Ishikawa (cell line): ENCODE measurements around the gene RPSA.

Experiments
- CREB1 ChIP-seq: IDR thresholded peaks from 2 replicates; pipeline ENCODE4 v1.6.1; 2012; ENCODE audit warnings: low read depth
- EP300 ChIP-seq: IDR thresholded peaks from 2 replicates; pipeline ENCODE4 v1.6.1; 2012; ENCODE audit warnings: borderline replicate concordance
- FOXM1 ChIP-seq: IDR thresholded peaks from 2 replicates; pipeline ENCODE4 v1.6.1; 2012; ENCODE audit warnings: low read depth, borderline replicate concordance
- RAD21 ChIP-seq: IDR thresholded peaks from 2 replicates; pipeline ENCODE4 v1.6.1; 2012; ENCODE audit warnings: low read depth
- REST ChIP-seq: IDR thresholded peaks from 2 replicates; pipeline ENCODE4 v1.6.1; 2012; ENCODE audit warnings: low read depth, mild to moderate bottlenecking
- TAF1 ChIP-seq: IDR thresholded peaks from 2 replicates; pipeline ENCODE4 v1.6.1; 2012; ENCODE audit warnings: low read depth, mild to moderate bottlenecking
- USF1 ChIP-seq: IDR thresholded peaks from 2 replicates; pipeline ENCODE4 v1.6.1; 2012
- YY1 ChIP-seq: IDR thresholded peaks from 2 replicates; pipeline ENCODE4 v1.6.1; 2012; ENCODE audit warnings: low read depth
- ZBTB7A ChIP-seq: IDR thresholded peaks from 2 replicates; pipeline ENCODE4 v1.6.1; 2012; ENCODE audit warnings: low read depth
- TF ChIP-seq, protein P1 (sequence below): IDR thresholded peaks from 2 replicates; pipeline ENCODE4 v1.6.1; 2012

DNA sequence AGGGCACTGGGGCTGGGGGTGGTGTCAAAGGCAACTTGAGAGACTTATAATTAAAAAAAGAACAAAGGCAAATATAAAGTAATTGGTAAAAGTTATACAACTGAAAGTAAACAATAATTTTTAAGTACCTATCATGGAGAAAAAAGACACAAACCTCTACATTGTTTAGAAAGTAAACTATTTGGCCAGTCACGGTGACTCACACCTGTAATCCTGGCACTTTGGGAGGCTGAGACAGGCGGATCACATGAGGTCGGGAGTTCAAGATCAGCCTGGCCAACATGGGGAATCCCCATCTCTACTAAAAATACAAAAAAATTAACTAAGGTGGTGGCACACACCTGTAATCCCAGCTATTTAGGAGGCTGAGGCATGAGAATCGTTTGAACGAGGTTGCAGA is 25.8 kb downstream of the RPSA start:
- TF ChIP-seq, protein P1, sequence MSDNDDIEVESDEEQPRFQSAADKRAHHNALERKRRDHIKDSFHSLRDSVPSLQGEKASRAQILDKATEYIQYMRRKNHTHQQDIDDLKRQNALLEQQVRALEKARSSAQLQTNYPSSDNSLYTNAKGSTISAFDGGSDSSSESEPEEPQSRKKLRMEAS: no peak
- TF ChIP-seq REST (no peak), TAF1 (no peak), YY1 (no peak), USF1 (no peak), CREB1 (no peak), RAD21 (no peak), FOXM1 (no peak), ZBTB7A (no peak), EP300 (no peak)
